DMS114 treated with DMSO at 0.1 percent for 48 hours (cell line): ENCODE measurements around the gene CYP3A4.
"Not testable (repeated sequence)": the region's sequence is repeated elsewhere in the genome, so short reads cannot be mapped to it uniquely, and the experiment has no call there.

ENCODE experiments used
- DNase-seq: peaks from one replicate; lab custom pipeline; 2025; ENCODE audit not compliant: unreplicated experiment; lab: John Stamatoyannopoulos, UW

Gene CYP3A4

DNA sequence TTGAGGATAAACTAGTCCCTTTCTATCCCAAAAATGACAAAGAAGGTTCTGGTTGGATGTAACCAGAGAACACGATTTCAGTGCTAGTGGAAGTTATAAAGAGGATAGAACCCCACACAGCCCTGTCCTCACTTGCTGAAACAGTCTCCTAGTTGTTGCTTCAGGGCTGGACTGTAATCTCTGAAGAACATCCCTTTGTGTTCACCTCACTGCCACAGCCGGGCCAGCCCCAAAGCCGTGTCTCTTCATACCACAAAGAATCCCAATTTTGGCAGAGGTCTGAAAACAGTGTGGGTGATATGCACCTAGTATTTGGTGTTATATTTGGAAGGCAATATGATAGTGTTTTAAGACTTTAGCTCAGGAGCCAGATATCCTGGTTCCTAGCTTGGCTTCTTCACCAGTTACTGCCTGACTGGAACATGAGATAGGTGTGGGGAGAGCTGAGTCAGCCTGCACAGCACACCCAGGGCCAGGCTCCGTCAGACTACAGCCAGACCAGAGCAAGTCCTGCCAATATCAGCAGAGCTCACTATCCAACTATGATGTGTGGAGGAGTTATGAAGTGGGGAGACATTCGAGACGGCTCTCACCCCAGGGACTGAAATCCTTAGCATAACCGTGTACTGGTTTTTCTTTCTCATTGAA, 21.2 kb downstream of the CYP3A4 start:
- DNase-seq, result no peak

DNA sequence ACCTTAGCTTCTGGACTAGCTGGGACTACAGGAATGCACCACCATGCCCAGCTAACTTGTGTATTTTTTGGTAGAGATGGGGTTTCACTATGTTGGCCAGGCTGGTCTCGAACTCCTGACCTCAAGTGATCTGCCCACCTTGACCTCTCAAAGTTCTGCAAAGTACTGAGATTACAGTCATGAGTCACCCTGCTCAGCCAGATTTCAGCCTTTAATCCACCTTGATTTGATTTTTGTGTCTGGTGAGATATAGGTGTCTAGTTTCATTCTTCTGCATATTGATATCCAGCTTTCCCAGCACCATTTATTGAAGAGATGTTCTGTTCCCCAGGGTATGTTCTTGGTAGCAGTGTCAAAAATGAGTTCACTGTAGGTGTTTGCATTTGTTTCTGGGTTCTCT, 28.9 kb downstream of the CYP3A4 start:
- DNase-seq, result no peak

DNA sequence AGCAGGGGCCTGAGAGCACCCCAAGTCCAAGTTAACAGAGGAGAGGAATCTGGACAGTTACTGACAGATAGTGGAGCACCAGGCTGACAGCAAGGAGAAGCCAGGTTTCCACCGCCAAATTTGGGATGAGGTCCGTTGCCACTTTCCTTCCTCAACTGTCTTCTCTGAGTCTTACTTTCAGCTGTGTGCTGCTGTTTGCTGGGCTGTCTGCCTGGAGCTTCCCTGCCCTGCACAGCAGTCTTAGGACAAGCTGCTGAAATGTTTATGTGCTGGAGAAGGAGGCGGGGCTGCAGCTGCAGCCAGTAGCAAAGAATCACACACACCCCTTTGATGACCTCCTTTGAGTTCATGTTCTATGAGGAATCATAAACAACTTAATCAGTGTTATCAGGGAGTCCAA, 31.6 kb downstream of the CYP3A4 start:
- DNase-seq, result no peak

DNA sequence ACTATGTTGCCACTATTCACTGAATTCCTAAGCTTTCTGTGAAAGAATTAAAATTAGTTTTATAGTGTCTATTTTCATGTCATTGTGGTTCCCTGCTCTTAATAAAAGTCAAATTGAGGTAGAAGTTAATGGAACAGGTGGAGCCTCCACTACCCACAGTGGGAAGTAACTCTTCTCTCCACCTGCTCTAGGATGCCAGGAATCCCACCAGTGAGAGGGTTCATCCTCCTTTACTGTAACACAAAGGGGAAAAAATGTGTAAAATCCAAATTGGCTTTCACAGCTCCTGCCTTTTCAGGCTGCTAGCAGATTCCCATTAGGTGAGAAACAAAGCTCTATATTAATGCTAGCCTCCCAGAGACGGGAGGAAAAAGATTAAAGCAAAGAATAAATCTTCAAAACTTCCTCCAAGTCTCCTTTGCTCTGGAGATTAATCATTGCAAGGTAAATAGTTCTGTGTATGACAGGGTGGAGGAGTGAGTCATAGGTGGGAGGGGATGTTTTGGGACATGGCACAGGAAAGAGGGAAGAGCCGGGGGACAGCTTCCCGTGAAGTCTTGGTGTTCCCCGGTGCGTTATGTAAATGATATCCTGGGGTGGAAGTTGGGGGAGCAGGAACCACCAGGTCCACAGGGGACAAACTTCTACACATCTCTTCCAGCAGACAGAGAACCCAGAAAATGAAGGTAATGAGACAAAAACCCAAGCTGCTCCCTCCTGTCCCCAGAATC, 32.5 kb downstream of the CYP3A4 start:
- not testable (repeated sequence) for DNase-seq

- DNase-seq, result no peak
Measured at GRCh38 chr7:99748846-99749579, 35.0 kb downstream of the CYP3A4 start.

- DNase-seq, result not testable (repeated sequence)
Measured at GRCh38 chr7:99746915-99747314, 37.1 kb downstream of the CYP3A4 start.

- DNase-seq, result not testable (repeated sequence)
Measured at GRCh38 chr7:99745395-99745794, 38.6 kb downstream of the CYP3A4 start.

DNA sequence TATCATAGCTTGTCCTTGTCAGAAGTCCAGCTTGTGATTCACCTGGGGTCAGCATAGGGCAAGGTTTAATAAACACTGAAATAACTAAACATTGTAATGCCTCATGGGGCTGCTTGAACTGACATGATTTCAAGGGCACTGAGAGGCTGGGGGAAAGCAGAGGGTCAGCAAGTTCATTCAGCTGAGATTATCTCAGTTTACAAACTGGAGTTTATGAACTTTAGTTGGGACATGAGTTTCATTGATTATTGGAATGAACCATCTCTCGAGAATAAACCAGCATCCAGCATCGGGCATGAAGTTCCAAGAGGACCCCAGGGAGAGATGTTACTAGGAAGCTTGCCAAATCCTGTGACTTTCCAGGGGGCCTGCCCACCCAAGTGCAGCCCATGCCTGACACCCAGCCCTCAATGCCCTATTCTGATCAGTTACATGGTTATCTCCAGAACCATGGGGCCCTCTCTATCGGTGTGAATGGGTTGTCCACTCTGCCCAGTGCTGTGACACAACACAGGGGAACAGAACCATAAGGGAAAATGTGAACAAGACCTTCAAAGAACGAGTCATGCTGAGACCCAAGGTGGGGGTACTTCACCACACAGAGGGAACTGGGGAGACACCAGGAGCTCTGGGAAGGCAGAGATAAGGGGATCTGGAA, 41.1 kb downstream of the CYP3A4 start:
- no peak for DNase-seq

GRCh38 chr7:99741441-99741795, 42.6 kb downstream of the CYP3A4 start:
- DNase-seq, result no peak

GRCh38 chr7:99740573-99741440, 43.2 kb downstream of the CYP3A4 start:
- DNase-seq, result no peak

DNA sequence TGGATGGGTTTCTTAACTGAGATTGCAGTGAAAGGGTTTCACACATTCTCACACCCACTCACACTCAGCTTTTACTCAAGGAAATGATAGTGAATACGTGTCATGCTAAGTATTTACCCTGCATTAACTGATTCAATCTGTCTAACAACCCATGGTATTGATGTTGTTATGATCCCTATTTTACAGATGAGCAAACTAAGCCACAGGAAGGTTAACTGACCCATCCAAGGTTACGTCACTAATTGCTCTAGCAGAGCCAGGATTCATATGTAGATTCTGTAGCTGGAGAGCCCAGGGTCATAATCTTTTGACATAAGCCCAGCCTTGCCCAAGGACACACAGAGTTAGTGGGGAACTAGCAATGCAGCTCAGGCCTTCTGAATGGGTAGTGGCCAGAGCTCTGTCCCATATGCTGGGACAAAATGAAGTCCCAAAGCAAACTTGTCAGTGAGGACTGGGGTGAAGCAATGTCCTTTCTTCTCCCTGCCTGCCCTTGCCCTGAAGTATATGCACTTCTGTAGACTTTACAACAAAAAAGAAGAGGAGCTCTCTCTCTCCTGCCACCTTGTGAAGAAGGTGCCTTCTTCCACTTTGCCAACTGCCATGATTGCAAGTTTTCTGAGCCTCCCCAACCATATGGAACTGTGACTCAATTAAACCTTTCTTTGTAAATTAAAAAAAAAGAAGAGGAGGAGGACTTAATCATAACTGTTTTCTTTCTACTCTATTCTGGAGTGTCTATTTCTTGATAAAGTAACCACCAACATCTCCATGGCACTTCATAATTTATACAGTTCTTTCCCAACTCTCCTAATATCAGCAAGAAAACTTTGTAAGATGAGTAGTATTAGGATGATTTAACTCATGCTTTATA, 44.0 kb downstream of the CYP3A4 start:
- no peak for DNase-seq

DNA sequence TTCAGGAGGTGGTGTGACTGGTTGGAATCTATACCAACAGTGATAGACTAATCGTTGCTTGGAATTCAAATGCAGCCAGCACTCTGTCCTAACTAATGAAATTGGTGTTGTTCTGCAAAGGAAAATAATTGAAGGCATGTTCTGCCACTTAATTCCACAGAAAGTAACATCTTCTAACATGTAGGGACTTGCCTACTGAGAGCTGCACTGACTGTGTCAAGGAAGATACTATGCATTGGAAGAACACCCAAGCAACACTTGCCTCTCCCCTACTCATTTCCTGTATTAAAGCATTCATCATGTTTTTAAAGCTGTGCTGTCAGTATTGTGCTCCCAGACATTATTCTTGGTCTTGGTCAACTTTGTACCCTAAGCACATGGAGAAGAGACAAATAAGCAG, 46.3 kb downstream of the CYP3A4 start:
- no peak for DNase-seq

DNA sequence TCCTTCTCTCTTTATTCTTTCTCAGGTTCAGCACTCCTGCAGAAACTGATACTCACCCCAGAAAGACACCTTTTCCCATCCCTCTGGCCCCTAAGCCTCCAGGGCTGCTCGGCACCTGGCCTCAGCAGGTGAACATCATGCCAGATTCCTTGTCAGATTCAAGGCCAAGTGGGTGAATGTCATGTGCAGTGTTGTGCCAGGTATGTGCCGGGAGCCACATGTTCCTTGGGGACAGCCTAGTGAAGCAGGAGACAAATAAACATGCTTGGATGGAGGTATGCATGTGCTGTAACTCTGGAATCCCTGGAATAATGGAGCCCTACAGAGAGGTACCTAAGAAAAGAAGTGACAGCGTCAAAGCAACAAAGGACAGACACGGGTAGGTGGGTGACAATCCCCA, 47.3 kb downstream of the CYP3A4 start:
- DNase-seq, result not testable (repeated sequence)

DNA sequence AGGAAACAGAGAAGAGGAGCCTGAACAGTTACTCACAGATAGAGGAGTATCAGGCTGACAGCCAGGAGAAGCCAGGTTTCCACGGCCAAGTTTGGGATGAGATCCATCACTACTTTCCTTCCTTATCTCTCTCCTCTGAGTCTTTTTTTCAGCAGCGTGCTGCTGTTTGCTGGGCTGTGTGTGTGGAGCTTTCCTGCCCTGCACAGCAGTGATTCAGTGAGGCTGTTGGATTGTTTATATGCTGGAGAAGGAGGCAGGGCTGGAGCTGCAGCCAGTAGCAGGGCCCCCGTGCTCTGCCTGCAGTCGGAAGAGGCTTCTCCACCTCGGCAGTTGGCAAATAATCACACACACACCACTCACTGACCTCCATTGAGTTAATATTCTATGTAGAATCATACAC, 49.0 kb downstream of the CYP3A4 start, which contains the start of gene CYP3A7:
Gene CYP3A7, minus strand, starts transcription at position 210 of the 400 bp plus-strand sequence. Its CDS starts 103 bp downstream, at position 107.
- no peak for DNase-seq

- DNase-seq, result no peak
Measured at GRCh38 chr7:99733448-99733847, 50.5 kb downstream of the CYP3A4 start.

GRCh38 chr7:99733003-99733402, 51.0 kb downstream of the CYP3A4 start:
- no peak for DNase-seq

DNA sequence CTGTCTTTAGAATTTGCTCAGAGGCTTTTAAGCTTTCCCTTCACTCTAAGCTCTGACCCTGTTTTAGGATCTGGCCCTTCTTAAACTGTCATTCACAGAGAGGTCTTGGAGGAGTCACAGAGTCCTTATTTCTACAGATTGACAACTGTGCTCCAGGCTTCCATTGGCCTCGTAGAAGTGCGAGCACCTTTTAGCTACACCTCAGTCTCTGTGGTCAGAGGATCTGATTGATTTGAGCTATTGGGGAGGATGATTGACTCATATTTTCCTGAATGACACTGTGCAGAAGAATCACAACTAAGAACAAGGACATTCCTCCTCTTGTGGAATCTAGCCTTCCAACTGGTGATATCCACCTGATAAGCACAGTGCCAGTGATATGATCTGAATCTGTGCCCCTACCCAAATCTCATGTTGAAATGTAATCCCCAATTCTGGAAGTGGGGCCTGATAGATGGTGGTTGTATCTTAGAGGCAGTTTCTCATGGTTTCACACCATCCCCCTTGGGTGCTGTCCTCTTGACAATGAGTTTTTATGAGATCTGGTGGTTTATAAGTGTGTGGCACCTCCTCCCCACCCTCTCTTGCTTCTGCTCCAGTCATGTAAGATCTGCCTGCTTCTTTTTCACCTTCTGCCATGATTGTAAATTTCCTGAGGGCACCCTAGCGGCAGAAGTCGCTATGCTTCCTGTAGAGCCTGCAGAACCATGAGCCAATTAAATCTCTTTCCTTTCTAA, 52.2 kb downstream of the CYP3A4 start:
- DNase-seq, result no peak

DNA sequence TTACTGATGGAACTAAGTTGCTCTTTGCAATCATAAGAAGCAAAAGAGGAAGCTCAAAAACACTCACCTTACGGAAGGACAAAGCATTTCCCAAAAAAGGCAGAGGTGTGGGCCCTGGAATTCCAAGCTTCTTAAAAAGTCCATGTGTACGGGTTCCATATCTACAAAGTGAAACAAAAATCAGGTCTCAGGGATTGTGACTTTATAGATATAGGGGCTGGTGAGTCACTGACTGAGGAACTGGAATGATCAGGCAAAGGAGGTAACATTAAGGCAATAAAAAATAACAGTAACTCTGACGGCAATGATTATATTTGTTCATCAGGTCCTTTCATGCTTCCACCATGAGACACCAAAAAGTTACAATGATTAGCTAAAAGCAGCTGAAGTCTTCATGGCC, 53.0 kb downstream of the CYP3A4 start:
- DNase-seq, result no peak

DNA sequence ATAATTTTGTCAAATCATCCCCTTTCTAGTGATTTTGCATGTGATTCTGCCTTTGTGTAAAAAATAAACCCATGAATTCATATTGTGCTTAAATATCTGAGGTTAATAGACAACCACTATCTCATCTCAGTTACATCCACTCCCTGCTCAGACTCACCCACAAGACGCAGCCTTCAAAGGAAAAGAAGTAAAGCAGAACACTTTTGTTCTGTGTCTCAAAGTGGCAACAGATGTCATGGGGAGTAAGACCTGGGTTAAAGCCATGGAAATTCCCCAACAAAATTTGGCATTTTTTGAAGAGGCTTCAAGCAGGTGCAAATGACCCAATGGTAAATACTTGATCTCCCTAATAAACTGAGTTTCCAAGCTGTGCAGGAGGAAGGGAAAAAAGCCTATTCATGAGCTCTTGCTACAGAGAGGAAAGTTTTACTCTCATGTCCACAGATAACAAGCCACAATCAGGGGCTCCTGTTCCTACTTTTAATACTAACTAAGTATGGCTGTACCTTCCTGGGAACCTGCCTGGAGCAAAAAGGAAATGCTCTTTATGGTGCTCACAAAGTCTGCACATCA, 53.7 kb downstream of the CYP3A4 start:
- DNase-seq, result no peak
